ENCODE measurements around the gene ACRBP. TPM values are rescaled to one million over a fixed set of nuclear protein-coding genes. Genes with fewer than 3 reads are reported as not detected.

Gene ACRBP
- total RNA-seq, 1 donor from 2014 or later, result 2.9 TPM

Other genes starting within 250 kb of the ACRBP start
- gene CD27, start 202.5 kb downstream of the ACRBP start, total RNA-seq (ENCODE audit: insufficient read depth, low replicate concordance), result not detected
- 3.6 TPM for gene TAPBPL, start 195.4 kb downstream of the ACRBP start, total RNA-seq (ENCODE audit: insufficient read depth, low replicate concordance)
- gene VAMP1, start 176.8 kb downstream of the ACRBP start, total RNA-seq (ENCODE audit: insufficient read depth, low replicate concordance), result 1.2 TPM
- 247 TPM for gene MRPL51, start 154.2 kb downstream of the ACRBP start, total RNA-seq (ENCODE audit: insufficient read depth, low replicate concordance)
- 14.7 TPM for gene NCAPD2, start 153.3 kb downstream of the ACRBP start, total RNA-seq (ENCODE audit: insufficient read depth, low replicate concordance)
- gene GAPDH, start 112.9 kb downstream of the ACRBP start, total RNA-seq (ENCODE audit: insufficient read depth, low replicate concordance), result 4,076 TPM
- gene IFFO1, start 91.4 kb downstream of the ACRBP start, total RNA-seq (ENCODE audit: insufficient read depth, low replicate concordance), result 2.2 TPM
- 6.7 TPM for gene NOP2, start 79.1 kb downstream of the ACRBP start, total RNA-seq (ENCODE audit: insufficient read depth, low replicate concordance)
- gene CHD4, start 40.1 kb downstream of the ACRBP start, total RNA-seq (ENCODE audit: insufficient read depth, low replicate concordance), result 192 TPM
- gene LPAR5, start 11.5 kb downstream of the ACRBP start, total RNA-seq (ENCODE audit: insufficient read depth, low replicate concordance), result 6.3 TPM
- gene ING4, start 15.7 kb upstream of the ACRBP start, total RNA-seq (ENCODE audit: insufficient read depth, low replicate concordance), result 20.9 TPM
- 16.4 TPM for gene ZNF384, start 41.9 kb upstream of the ACRBP start, total RNA-seq (ENCODE audit: insufficient read depth, low replicate concordance)
- not detected for gene PIANP, start 53.4 kb upstream of the ACRBP start, total RNA-seq (ENCODE audit: insufficient read depth, low replicate concordance)
- 40.4 TPM for gene COPS7A, start 76.6 kb upstream of the ACRBP start, total RNA-seq (ENCODE audit: insufficient read depth, low replicate concordance)
- 36.6 TPM for gene MLF2, start 105.7 kb upstream of the ACRBP start, total RNA-seq (ENCODE audit: insufficient read depth, low replicate concordance)
- 13.0 TPM for gene PTMS, start 118.9 kb upstream of the ACRBP start, total RNA-seq (ENCODE audit: insufficient read depth, low replicate concordance)
- 1.7 TPM for gene LAG3, start 125.1 kb upstream of the ACRBP start, total RNA-seq (ENCODE audit: insufficient read depth, low replicate concordance)
- 10.4 TPM for gene CD4, start 142.1 kb upstream of the ACRBP start, total RNA-seq (ENCODE audit: insufficient read depth, low replicate concordance)
- 1.9 TPM for gene GPR162, start 174.4 kb upstream of the ACRBP start, total RNA-seq (ENCODE audit: insufficient read depth, low replicate concordance)
- 74.6 TPM for gene P3H3, start 181.0 kb upstream of the ACRBP start, total RNA-seq (ENCODE audit: insufficient read depth, low replicate concordance)
- 2.4 TPM for gene GNB3, start 193.5 kb upstream of the ACRBP start, total RNA-seq (ENCODE audit: insufficient read depth, low replicate concordance)
- 11.1 TPM for gene CDCA3, start 203.9 kb upstream of the ACRBP start, total RNA-seq (ENCODE audit: insufficient read depth, low replicate concordance)
- gene USP5, start 204.7 kb upstream of the ACRBP start, total RNA-seq (ENCODE audit: insufficient read depth, low replicate concordance), result 50.6 TPM
- gene TPI1, start 220.1 kb upstream of the ACRBP start, total RNA-seq (ENCODE audit: insufficient read depth, low replicate concordance), result 743 TPM
- gene SPSB2, start 225.9 kb upstream of the ACRBP start, total RNA-seq (ENCODE audit: insufficient read depth, low replicate concordance), result 7.0 TPM